OCI-LY3 (cell line): ENCODE measurements around the gene CYP27B1.

ENCODE experiments used
- H2AFZ ChIP-seq: fragments of 200-600, 300-600 bp; shearing (Covaris generic); 2 replicates; pipeline ENCODE4 v1.6.0; 2014; ENCODE audit warnings: antibody characterized with exemption, low read depth, low read length
- H3K27ac ChIP-seq: fragments of 200-600, 300-600 bp; sonication (generic); 2 replicates; pipeline ENCODE4 v1.5.1; 2014; ENCODE audit warnings: mild to moderate bottlenecking, low read length, moderate library complexity, mixed read lengths
- H3K27me3 ChIP-seq: fragments of 200-600, 300-600 bp; sonication (generic); 2 replicates; pipeline ENCODE4 v1.6.1; 2014; ENCODE audit warnings: low read depth, low read length, mixed read lengths
- H3K36me3 ChIP-seq: fragments of 200-600, 300-600 bp; sonication (generic); replicated peaks from 2 replicates; pipeline ENCODE3; 2014; ENCODE audit warnings: low read depth, low read length, mixed read lengths
- H3K4me1 ChIP-seq: fragments of 300-600, 200-600 bp; sonication (generic); 2 replicates; pipeline ENCODE4 v1.6.1; 2014; ENCODE audit warnings: low read length, mixed read lengths
- H3K4me2 ChIP-seq: fragments of 200-600, 300-600 bp; sonication (generic); 2 replicates; pipeline ENCODE4 v1.6.1; 2014; ENCODE audit warnings: low read length, mixed read lengths
- H3K4me3 ChIP-seq: fragments of 300-600, 200-600 bp; sonication (generic); 2 replicates; pipeline ENCODE4 v1.5.1; 2014; ENCODE audit warnings: antibody characterized with exemption, mild to moderate bottlenecking, low read length, moderate library complexity
- H3K79me2 ChIP-seq: fragments of 300-600, 200-600 bp; shearing (Covaris generic); 2 replicates; pipeline ENCODE4 v1.6.1; 2014; ENCODE audit warnings: mild to moderate bottlenecking, low read length, mixed read lengths
- H3K9ac ChIP-seq: fragments of 300-600, 200-600 bp; shearing (Covaris generic); 2 replicates; pipeline ENCODE4 v1.6.0; 2014; ENCODE audit warnings: mild to moderate bottlenecking, low read length, moderate library complexity
- H3K9me3 ChIP-seq: fragments of 200-600, 300-600 bp; shearing (Covaris generic); 2 replicates; pipeline ENCODE4 v1.6.1; 2014; ENCODE audit warnings: low read length, mixed read lengths; ENCODE audit not compliant: insufficient read depth
- H4K20me1 ChIP-seq: fragments of 200-600, 300-600 bp; sonication (generic); 2 replicates; pipeline ENCODE4 v1.6.1; 2016; ENCODE audit warnings: low read length, mixed read lengths; ENCODE audit not compliant: insufficient read depth
- CTCF ChIP-seq: fragments of 200-600, 300-600 bp; sonication (generic); IDR thresholded peaks from 2 replicates; pipeline ENCODE4 v1.5.1; 2014; ENCODE audit warnings: antibody characterized with exemption, low read length, low read depth
- EZH2phosphoT487 ChIP-seq: fragments of 200-600 bp; shearing (Covaris generic); IDR thresholded peaks from 2 replicates; pipeline ENCODE4 v1.6.1; 2018; ENCODE audit warnings: antibody characterized with exemption, mixed run types, low read depth

Gene CYP27B1

DNA sequence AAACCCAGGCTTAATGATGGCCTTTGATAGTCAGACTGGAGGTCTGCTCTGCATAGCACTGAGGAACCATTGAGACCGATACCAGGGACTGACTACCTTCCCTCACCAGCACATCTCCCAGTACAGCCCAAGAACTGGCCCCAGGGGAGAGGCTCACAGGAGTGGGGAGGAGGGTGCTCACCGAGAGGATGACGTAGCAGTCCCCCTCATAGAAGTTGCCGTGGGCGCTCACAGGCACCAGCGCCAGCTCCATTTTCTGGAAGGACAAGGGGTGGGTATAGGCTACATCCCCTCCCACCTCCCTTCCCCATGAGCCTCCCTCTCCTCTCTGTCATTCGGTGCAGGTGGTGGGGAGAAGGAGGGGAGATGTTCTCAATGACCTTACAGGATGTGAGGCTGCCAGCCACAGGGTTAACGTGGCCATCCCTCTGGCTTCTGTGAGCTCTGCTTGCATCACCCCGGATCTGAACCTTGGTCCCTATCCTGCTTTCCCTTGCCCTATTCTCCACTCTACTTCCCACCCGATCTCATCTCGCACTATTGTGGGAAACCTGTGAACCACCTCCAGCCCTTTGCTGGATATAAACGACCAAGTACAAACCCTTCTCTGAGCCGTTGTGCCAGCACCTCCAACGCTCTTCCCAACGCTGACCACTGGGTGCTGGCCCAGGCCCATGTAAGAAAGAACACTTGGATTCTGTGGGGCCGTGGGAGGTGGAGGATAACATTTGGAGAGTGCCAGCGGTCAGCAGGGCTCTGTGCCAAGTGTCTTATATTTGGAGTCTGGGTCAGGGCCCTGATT, 47.3 kb upstream of the CYP27B1 start:
- H2AFZ ChIP-seq = no peak overlapping the region
- no peaks in the 10 kb centered on the region for H3K79me2 ChIP-seq
- H4K20me1 ChIP-seq = no peaks in the 10 kb centered on the region
- no peaks in the 10 kb centered on the region for H3K27me3 ChIP-seq
- H3K9me3 ChIP-seq = no peaks in the 10 kb centered on the region
- no peaks in the 10 kb centered on the region for H3K4me1 ChIP-seq
- H3K9ac ChIP-seq = no peak overlapping the region
- no peak overlapping the region for H3K4me3 ChIP-seq
- no peak overlapping the region for H3K4me2 ChIP-seq
- peaks cover 11% of the 10 kb centered on the region for H3K36me3 ChIP-seq
- TF ChIP-seq CTCF = no peak
- TF ChIP-seq EZH2phosphoT487 = no peak
- no peak overlapping the region for H3K27ac ChIP-seq

DNA sequence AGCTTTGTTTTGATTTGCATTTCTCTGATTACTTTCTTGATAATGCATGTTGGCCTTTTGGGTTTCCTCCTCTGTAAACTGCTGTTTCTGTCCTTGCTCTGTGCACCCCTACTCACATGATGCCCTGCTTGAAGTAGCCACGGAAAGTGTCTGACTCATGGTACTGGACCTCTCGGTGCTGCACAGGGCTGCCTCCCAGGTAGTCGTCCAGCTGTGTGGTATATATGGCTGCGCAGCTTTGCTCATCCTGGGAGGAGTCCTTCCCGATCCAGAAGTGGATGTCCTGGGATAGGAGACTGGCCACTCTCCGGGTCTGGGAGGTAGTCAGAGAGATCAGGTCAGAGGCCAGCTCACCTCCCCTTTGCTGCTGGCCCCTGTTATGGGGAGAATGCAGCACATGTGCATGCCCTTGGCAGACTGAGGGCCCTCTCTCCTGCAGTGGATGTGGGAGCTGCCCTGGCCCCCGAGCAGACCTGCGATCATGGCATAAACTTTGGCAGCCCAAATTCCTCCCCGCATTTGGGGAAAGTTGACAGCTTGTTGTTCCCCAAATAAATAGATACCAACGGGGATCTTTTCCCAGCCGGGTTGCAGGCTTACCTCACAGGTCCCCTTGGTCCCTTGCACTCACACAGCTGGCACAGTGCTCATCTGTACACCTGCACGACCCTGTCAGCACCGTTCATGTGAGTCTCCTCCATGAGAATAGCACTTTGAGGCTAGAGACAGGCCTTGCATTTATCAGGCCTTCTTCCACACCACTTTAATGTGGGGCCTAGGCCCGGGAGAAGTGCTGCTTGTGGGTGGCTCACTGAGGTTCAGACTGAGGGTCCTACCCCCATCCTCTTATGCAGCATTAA, 46.5 kb upstream of the CYP27B1 start:
- TF ChIP-seq CTCF (no peak), EZH2phosphoT487 (no peak)
- Histone ChIP-seq H3K9ac (no peak overlapping the region), H3K79me2 (no peaks in the 10 kb centered on the region), H3K4me2 (no peak overlapping the region), H3K4me1 (no peaks in the 10 kb centered on the region), H2AFZ (no peak overlapping the region), H4K20me1 (no peaks in the 10 kb centered on the region), H3K27ac (no peak overlapping the region), H3K4me3 (no peak overlapping the region), H3K36me3 (peaks cover 4% of the 10 kb centered on the region), H3K9me3 (no peaks in the 10 kb centered on the region), H3K27me3 (no peaks in the 10 kb centered on the region)

DNA sequence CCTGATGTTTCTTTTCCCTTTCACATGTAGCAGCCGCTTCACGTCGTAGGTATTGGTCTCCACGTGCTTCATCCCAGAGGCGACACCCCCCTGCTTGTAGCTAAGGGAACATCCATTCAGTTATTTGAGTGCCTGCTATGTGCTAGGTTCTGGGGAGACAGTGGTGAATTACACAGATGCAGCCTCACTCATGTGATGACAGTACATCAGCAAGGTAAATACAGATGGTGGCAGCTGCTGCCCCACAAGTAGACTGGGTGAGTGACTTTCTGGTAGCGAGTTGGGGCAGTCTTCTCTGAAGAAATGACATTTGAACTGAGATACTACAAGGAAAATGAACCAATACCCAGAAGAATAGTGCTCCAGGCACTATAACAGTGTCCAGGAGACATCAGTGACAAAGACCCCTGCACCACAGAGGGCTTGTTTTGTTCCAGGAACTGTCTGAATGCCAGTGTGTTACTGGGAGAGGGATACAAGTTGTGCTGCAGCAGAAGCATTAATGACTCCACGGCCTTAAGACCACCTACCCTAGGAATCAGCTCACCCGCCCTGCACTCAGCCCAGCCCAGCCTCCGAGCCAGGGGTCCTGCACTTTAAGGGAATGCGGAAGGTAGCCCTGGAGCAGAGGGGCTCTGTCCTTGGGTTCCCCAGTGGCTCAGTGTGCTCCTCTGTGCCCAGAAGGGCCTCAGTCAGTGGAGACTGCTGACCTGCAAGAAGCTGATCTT, 44.3 kb upstream of the CYP27B1 start:
- no peak overlapping the region for H2AFZ ChIP-seq
- TF ChIP-seq EZH2phosphoT487 (no peak), CTCF (no peak)
- H3K27me3 ChIP-seq = no peaks in the 10 kb centered on the region
- peaks cover 12% of the 10 kb centered on the region for H3K36me3 ChIP-seq
- H3K9me3 ChIP-seq = no peaks in the 10 kb centered on the region
- H3K79me2 ChIP-seq = no peaks in the 10 kb centered on the region
- no peak overlapping the region for H3K4me2 ChIP-seq
- no peak overlapping the region for H3K27ac ChIP-seq
- H3K9ac ChIP-seq = no peak overlapping the region
- H3K4me1 ChIP-seq = no peaks in the 10 kb centered on the region
- H3K4me3 ChIP-seq = no peak overlapping the region
- H4K20me1 ChIP-seq = no peaks in the 10 kb centered on the region

DNA sequence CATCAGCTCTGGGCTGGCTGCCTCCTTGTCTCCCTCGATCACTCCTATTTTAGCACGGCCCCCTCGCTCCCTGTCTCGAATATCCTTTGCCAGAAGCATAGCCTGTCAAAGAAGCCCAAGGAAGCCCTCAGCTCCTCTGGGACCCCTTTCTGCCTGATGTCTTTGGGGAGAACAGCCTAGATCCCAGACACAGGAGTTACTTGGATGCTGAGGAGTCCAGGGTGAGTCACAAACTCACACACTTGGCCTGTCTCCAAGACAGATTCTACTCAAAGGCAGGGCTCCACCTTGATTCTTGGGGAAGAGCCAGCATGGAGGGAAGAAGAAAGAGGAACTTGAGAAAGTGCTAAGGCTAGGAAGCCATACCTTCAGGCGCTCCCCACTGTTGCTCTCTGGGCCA, 43.6 kb upstream of the CYP27B1 start:
- no peak overlapping the region for H3K9ac ChIP-seq
- H2AFZ ChIP-seq = no peak overlapping the region
- no peak overlapping the region for H3K4me2 ChIP-seq
- no peaks in the 10 kb centered on the region for H3K4me1 ChIP-seq
- no peaks in the 10 kb centered on the region for H3K9me3 ChIP-seq
- H3K27ac ChIP-seq = no peak overlapping the region
- H3K4me3 ChIP-seq = no peak overlapping the region
- H4K20me1 ChIP-seq = no peaks in the 10 kb centered on the region
- H3K36me3 ChIP-seq = peaks cover 12% of the 10 kb centered on the region
- TF ChIP-seq EZH2phosphoT487 = no peak
- TF ChIP-seq CTCF = no peak
- no peaks in the 10 kb centered on the region for H3K27me3 ChIP-seq
- no peaks in the 10 kb centered on the region for H3K79me2 ChIP-seq
